ENCODE measurements around the gene GPBP1. TPM values are rescaled to one million over a fixed set of nuclear protein-coding genes. Genes with fewer than 3 reads are reported as not detected.
"Not testable (repeated sequence)": the region's sequence is repeated elsewhere in the genome, so short reads cannot be mapped to it uniquely, and the experiment has no call there.

GPBP1 gene
- total RNA-seq, 2 donors from 2014 or later, result 41.9 to 48.1 TPM

- peaks cover 0 to 76% of the 10 kb centered on the region in 2 donors for H3K4me1 ChIP-seq
- no peaks in the 10 kb centered on the region for H3K27me3 ChIP-seq
- H3K9me3 ChIP-seq, result no peaks in the 10 kb centered on the region
- no peak for TF ChIP-seq CTCF (IDR thresholded peaks at IDR 0.05)
- DNase-seq (ENCODE audit: low spot score), result no peak
- H3K27ac ChIP-seq, result peak overlapping the region; percentile 65 to 66
- H3K36me3 ChIP-seq, result peaks cover 10% of the 10 kb centered on the region
- H3K4me3 ChIP-seq, result peak overlapping the region; percentile 81 to 98
Observed at GRCh38 chr5:57179262-57180200, 5.7 kb downstream of the GPBP1 start.

- H3K9me3 ChIP-seq, result no peaks in the 10 kb centered on the region
- H3K4me3 ChIP-seq, result no peak overlapping the region
Observed at GRCh38 chr5:57181154-57181553, 7.3 kb downstream of the GPBP1 start.

GRCh38 chr5:57184322-57184721, 10.5 kb downstream of the GPBP1 start:
- no peak for DNase-seq (ENCODE audit: low spot score)
- H3K27ac ChIP-seq, result no peak overlapping the region
- no peaks in the 10 kb centered on the region for H3K9me3 ChIP-seq
- TF ChIP-seq CTCF (IDR thresholded peaks at IDR 0.05), result no peak
- H3K4me3 ChIP-seq, result no peak overlapping the region
- peaks cover 3 to 82% of the 10 kb centered on the region in 2 donors for H3K4me1 ChIP-seq
- peaks cover 11% of the 10 kb centered on the region for H3K36me3 ChIP-seq
- no peaks in the 10 kb centered on the region for H3K27me3 ChIP-seq

More at GRCh38 chr5:57181154-57181553, 7.3 kb downstream of the GPBP1 start:
- peaks cover 0 to 80% of the 10 kb centered on the region in 2 donors for H3K4me1 ChIP-seq
- DNase-seq (ENCODE audit: low spot score), result no peak
- no peak for TF ChIP-seq CTCF (IDR thresholded peaks at IDR 0.05)
- H3K27me3 ChIP-seq, result no peaks in the 10 kb centered on the region
- no peak overlapping the region for H3K27ac ChIP-seq
- H3K36me3 ChIP-seq, result peaks cover 11% of the 10 kb centered on the region

- Histone ChIP-seq H3K4me1 (peaks cover 3 to 76% of the 10 kb centered on the region in 2 donors), H3K27ac (no peak overlapping the region), H3K36me3 (peaks cover 11% of the 10 kb centered on the region), H3K4me3 (no peak overlapping the region), H3K27me3 (no peaks in the 10 kb centered on the region), H3K9me3 (no peaks in the 10 kb centered on the region)
- DNase-seq (ENCODE audit: low spot score), result no peak
- no peak for TF ChIP-seq CTCF (IDR thresholded peaks at IDR 0.05)
Observed at GRCh38 chr5:57185313-57185712, 11.5 kb downstream of the GPBP1 start.

- Histone ChIP-seq H3K4me1 (peaks cover 3 to 68% of the 10 kb centered on the region in 2 donors), H3K27ac (no peak overlapping the region), H3K9me3 (no peaks in the 10 kb centered on the region), H3K27me3 (no peaks in the 10 kb centered on the region), H3K36me3 (peaks cover 11% of the 10 kb centered on the region), H3K4me3 (no peak overlapping the region)
- DNase-seq (ENCODE audit: low spot score), result no peak
- TF ChIP-seq CTCF (IDR thresholded peaks at IDR 0.05), result no peak
Observed at GRCh38 chr5:57186194-57186593, 12.3 kb downstream of the GPBP1 start.

GRCh38 chr5:57187977-57188376, 14.1 kb downstream of the GPBP1 start:
- not testable (repeated sequence) for H3K27me3 ChIP-seq; H3K9me3 ChIP-seq; DNase-seq (ENCODE audit: low spot score); H3K27ac ChIP-seq; H3K4me3 ChIP-seq
- H3K4me1 ChIP-seq, result peaks cover 3 to 56% of the 10 kb centered on the region in 2 donors
- peaks cover 11% of the 10 kb centered on the region for H3K36me3 ChIP-seq
